ENCODE data around the gene PLEKHG7.

- TF ChIP-seq, protein P1, sequence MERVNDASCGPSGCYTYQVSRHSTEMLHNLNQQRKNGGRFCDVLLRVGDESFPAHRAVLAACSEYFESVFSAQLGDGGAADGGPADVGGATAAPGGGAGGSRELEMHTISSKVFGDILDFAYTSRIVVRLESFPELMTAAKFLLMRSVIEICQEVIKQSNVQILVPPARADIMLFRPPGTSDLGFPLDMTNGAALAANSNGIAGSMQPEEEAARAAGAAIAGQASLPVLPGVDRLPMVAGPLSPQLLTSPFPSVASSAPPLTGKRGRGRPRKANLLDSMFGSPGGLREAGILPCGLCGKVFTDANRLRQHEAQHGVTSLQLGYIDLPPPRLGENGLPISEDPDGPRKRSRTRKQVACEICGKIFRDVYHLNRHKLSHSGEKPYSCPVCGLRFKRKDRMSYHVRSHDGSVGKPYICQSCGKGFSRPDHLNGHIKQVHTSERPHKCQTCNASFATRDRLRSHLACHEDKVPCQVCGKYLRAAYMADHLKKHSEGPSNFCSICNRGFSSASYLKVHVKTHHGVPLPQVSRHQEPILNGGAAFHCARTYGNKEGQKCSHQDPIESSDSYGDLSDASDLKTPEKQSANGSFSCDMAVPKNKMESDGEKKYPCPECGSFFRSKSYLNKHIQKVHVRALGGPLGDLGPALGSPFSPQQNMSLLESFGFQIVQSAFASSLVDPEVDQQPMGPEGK (CRISPR knock-in tag; IDR thresholded peaks at IDR 0.05; ENCODE audit: borderline replicate concordance) = no peak
- no peak for TF ChIP-seq TOX (CRISPR knock-in tag; IDR thresholded peaks at IDR 0.05; ENCODE audit: borderline replicate concordance)
- no peak for TF ChIP-seq ZNF565 (CRISPR knock-in tag; conservative IDR thresholded peaks at IDR 0.05; ENCODE audit: low read depth)
- TF ChIP-seq SNAI2 (CRISPR knock-in tag; IDR thresholded peaks at IDR 0.05) = no peak
- TF ChIP-seq ZNF70 (CRISPR knock-in tag; IDR thresholded peaks at IDR 0.05) = no peak
- no peak for TF ChIP-seq OSR1 (CRISPR knock-in tag; IDR thresholded peaks at IDR 0.05)
Observed at GRCh38 chr12:92796650-92797049, 93.9 kb downstream of the PLEKHG7 start.
